ENCODE data around the gene EFNA2.

The EFNA2 gene

DNA sequence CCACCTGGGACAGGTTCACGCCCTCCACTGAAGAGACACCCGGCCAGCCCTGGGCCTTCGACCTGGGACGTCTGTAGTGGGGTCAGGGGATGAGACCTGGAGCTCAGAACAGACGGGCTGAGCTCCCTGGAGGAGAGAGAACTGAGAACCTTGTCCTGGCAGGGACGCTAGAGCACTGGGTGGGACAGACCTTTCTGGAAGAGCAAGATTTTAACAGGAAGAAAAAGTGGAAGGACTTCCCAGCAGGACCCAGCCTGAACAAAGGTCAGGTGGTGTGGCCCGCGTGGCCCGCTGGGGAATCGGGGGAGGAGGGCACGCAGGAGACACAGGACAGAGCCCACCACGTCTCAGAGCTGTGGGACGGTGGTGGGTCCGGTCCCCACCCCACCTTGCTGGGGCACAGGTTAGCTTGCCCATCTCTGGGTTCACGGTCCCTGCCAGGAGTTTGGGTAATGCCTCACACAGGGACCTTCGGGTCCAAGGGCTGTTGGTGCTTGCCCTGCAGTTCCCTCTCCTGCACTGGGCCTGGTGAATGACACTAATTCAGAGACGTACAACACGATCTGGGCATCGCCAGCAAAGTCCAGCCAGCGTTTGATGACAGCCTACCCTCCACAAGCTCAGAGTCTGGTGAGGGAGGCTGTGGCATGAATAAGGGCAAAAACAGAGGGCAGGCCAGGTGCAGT, 1.2 kb upstream of the EFNA2 start:
- DNase-seq (ENCODE audit: low read depth) = no peak

DNA sequence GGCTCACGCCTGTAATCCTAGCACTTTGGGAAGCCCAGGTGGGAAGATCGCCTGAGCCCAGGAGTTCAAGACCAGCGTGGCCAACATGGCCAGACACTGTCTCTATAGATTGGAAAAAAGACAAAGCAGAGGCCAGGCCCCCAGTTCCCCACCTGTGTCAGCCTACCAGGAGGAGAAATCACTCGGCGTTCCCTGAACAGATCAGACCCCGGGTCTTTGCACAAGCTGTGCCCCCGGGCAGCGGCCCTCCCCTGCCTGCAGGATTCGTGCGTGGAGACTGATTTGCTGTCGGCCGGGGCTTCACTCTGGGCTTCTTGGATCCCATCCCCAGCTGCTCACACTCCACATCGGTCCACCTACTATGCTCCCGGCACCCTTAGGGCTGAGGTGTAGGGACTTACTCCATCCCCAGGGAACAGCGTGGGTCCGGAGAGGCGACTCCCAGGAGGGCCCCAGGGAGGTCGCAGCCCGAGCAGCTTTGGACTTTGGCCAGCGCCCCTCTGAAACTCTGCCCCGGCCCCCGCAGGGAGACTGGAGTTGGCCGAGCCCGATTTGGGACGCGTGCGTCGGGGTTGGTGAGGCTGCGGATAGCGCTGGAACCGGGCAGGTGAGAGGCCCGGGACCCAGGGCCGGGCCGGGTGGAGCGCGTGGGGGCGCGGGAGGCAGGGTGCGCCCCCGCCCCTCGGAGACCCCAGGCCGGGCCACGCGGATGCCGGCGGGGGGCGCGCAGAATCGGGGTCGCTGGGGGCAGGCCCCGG, 515 bp upstream of the EFNA2 start:
- no peak for DNase-seq (ENCODE audit: low read depth)

DNA sequence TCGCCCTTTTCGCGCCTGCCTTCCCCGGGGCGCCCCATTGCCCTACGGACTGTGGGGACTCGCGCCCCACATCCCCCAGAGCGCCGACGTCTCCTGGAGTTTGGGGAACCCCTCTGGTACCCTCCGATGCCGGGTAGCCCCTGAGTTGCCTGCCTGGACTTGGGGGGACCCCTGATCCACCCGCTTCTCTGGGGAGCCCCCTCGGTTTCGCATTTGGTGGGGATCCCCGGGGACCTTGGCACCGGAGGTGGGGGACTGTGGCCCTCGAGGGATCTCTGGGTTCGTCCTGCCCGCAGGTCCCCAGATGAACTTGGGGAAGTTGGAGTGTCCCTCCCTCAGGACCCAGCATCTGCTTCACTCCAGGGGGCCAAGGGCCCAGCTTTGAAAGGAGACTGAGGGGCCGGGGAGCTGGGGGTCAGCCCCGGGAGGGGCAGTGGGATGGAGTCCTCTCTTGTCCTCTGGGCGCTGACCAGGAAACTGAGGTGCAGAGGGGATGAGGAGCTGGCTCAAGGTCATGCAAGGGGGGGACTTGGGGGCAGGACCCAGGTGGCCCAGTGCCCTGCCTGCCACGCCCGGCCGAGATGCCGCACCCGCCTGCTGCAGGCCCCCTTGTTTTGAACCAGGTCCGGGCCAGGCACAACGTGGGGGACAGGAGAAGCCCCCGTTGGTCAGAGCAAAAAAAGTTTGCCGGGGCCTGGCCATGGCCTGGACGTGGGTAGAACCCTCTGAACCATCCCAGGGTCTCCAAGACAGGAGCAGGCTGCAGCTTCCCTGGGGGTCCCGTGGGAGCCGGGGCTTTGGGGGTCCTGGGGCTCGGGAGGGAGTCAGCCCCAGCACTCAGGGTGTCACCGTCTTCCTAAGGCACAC, 1.0 kb downstream of the EFNA2 start:
- DNase-seq (ENCODE audit: low read depth) = no peak

DNA sequence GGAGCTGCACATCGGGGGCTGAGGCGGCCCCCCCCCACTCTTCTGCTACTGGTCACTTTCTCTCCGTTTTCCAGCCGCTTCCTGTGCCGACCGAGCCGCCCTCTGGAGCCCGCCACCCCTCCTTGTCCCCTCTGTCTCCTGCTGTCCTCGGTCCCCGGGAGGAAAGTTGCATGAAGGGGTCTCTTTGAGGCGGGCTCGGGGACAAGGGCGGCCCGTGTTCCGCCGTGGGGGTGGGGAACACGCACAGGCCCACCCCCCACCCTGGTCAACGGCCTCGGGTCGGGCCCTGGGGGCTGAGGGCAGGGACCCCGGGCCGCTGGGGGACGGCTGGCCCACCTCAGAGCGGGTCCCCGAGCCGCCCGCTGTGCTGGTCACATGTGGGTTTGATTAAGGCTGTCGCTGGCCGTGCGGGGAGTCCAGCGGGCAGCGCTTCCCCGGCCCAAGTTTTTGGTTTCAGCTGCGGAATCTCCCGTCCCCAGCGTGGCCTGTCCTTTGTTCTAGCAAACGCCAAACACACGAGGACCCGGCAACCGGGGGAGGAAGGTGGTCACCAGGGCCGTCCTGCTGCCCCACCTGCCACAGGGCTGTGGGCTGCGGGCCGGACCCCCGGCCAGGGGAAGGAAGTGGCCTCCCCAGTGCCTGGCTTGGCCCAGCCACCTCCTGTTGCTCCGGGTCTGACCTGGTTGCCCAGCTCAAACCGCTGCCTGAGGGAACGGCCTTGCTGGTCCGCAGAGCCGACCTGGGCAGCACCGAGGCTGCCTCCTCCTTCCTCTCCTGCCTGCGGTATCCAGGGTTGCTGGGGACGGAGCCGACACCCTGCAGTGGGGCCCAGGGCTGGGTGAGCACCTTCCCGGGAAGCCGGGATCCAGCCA, 1.9 kb downstream of the EFNA2 start:
- DNase-seq (ENCODE audit: low read depth) = no peak

DNA sequence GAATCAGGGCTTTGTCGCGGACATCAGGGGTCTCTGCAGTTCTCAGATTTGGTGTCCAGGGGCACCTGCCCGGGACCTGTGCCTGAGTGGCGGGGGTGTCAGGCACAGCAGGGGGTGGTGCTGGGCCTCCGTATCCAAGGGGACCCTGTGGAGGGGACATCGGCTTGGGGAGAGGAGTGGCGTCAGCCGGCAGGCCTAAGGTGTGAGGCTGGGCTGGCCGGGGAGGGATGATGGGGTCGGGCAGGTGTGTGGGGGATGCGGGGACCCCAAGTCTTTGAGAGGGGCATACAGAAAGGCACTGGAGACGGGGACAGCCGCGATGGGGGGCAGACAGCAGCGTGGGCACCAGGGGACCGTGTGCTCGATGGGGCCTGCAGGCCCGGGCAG, 2.5 kb downstream of the EFNA2 start:
- no peak for DNase-seq (ENCODE audit: low read depth)

DNA sequence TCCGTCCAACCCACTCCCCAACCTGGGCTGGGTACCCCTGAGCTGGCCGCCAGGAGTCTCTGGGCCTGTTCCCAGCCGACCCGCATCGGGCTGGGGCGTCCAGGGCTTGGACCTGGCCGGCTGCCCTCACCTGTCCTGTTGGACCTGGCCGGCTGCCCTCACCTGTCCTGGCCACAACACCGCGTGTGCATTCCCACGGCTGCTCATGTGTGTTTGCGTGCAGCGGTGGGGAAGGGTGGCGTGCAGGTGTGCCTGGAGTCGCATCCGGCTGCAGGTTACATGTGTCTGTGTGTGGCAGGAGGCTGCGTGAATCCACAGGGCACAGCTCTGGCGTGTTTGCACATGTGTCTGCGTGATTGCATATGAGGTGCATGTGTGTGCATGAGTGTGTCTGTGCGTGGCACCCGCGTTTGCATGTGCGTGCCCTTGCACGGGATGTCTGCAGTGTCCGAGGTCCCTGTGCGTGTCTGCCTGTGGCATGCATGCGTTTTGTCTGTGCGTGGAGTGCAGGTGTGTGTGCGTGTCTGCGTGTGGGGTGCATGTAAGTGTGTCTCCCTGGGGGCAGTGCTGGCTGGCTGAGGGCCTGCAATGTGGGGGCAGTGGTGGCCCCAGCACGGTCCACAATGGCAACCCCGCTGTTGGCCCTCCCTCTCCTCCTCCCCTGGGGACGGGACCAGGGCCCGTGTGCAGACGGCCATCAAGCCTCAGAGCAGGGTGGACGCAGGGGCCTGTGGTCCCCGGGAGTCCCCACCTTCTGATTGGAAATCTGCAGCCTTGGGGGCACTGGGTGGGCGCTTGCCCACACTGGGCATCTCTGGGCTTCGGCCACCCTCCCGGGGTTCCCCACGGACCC, 3.4 kb downstream of the EFNA2 start:
- DNase-seq (ENCODE audit: low read depth) = no peak

DNA sequence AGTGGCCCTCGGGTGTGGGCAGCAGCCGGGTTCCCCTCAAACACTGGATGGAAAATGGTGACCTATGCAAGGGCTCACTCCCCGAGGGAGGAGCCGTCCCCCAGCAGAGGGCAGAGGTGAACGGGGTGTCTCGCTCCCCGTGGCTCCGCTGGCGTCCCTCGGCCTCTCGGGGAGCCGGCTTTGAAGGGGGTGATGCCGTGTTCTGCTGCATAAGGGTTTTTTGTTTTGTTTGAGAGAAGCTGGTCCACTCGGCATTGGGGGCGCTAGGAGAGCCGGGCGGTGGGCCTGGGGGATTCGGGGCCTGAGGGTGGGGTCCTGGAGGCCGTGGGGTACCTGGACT, 4.0 kb downstream of the EFNA2 start:
- no peak for DNase-seq (ENCODE audit: low read depth)

DNA sequence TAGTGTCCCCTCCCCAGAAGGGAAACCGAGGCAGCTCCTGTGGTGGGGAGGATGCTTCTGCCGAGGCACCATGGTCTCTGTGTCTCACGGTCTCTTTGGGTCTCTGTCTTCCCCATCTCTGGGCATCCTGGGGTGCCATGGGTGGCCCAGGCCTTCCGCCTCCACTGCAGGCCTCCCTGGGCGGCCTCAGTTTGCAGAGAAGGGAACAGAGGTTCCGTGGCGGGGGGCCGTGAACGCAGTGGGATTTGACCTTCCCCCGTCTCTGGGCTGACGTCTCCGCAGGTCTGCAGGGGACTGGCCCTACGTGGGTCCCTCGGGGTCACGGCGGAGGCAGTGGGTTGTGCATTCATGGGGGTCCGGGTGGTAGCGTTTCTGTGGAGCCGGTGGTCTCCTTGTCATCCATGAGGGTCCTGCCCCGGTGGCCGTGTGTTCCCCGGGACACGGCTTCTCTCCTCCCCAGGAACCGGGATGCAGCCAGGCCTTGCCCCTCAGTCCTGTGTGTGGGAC, 4.6 kb downstream of the EFNA2 start:
- DNase-seq (ENCODE audit: low read depth) = no peak

DNA sequence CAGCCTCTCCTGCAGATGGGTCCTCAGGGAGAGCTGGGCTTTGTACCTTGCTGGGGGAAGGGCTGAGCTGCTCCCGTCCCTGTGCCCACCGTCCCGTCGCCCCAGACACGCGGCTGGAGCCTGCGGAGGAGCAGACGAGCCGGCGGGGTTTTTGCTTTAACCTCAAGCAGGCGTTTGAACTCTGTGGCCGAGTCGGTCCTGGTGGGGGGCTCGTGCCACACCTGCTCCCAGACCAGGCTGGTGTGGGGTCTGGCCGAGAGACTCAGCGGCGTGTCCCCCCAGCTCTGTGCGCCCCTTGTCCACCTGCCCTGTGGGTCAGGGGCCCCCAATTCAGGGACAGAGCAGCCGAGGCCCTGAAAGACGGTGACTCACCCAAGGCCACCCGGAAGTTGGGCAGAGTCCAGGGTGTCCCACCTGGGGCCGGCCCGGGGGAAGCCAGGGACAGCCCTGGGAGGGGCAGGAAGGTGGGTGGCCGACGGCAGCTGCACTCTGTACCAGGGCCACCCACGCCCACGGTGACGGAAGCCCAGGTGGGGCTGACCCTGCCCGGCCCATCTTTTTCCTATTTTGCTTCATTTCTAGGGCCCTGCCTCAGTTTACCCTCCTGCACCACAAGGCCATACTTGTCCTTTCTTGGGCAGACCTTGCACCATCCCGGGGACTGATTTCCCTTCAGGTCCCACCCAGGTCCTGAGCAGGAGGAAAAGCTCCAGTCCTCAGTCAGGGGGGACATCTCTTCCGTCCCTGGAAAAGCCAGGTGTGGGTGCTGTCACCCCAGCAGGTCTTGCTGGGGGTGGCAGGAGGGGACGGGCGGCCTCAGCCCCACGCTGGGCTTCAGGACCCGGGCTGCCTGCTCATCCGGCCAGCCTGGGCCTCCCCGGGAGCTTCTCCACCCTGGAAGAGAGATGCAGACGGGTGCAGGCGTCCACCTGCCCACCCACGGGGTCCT, 5.3 kb downstream of the EFNA2 start:
- no peak for DNase-seq (ENCODE audit: low read depth)

DNA sequence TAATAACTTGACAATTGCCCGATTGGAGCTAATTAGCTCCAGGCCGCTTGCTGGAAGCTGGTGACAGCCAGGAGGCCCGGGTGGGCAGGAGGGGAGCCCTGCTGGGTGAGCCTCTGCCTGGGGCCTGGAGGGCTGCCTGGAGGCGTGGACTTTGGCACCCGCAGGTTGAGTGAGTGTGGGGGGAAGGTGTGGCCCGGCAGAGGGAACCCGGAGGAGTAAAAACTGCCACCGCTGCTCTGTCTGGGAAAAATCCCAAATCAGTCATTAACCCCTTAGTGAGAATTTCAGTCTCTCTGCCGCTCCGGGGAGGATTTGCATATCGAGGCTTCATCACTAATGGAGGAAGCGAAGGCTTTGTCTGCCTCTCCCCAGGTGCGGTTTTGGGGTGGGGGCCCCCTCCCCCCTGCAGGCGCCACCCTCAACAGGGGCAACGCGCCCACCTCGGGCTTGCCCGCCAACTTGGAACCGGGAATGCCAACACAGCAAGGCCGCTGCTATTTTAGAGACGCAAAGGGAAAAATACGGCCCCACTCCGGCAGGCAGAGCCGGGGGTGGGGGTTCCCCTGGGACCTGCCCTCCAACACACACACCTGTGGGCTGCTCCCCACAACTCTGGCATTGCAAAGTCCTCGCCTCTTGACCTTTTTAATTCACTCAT, 6.2 kb downstream of the EFNA2 start:
- no peak for DNase-seq (ENCODE audit: low read depth)

DNA sequence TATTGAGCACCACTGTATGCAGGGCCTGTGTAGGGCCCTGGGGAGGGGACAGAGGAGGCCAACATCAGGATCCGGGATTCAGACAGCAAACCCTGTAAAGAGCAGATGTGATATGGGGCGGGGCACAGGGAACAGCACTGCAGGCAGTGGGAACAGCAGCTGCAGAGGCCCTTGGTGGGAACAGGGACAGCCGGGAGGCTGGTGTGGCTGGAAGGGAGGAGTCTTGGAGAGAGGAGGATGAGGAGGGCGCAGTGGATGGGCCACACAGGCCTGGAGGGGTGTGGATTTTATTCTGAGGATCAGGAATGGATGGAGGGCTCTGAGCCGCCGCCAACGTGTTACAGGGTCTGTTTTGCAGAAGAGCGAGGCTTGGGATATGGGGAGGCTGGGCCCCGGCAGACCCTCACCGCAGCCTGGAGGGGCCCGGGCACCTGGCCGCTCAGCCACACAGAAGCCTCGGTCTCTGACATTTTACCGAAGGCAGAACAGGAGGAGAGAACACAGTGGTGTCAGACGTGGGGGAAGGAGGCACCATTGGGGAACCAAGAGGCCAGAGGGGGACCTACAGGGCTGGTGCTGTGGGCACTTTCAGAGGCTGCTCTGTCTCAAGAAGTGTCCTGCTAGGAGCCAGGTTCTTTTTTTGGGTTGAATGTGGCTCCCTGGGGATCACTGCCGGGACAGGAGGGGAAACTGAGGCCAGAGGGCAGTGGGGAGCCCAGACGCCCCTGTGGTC, 6.9 kb downstream of the EFNA2 start:
- no peak for DNase-seq (ENCODE audit: low read depth)

DNA sequence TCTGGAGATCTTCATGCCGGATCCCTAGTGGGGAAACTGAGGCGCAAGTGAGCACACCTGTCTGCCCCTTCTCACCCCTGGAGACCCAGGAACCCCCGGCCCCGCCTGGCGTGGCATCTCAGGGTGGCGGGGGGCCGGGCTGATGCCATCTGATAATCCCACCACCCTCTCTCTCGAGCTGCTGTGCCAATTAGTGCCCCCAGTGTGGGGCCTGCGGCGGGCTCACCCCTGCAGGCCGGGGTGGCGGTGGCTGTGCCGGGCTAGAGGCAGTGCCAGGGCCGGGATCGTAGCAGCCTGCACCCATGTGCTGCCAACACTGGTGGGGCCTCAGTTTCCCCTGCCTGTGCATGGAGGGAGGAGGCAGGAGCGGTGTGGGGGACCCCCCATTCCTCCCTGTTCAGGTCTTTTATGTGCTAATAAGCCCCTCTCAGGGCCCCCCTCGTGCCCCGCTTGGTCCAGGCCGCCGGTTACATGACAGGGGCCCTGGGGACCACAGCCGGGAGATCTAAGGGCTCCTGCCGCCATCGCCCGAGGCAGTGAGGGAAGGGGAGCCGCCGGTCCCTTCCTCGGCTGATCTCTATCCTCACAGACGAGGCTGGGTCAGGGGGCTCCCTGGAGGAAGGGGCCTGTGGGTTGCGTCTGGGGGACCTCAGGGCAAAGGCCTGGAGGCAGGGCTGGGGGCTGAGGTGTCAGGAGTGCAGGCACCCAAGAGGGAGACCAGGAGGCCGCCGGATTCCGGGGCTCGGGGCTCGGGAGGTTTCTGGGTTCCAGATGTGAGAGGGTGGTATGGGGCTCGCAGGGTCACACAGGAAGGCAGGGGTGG, 8.3 kb downstream of the EFNA2 start:
- DNase-seq (ENCODE audit: low read depth) = no peak

DNA sequence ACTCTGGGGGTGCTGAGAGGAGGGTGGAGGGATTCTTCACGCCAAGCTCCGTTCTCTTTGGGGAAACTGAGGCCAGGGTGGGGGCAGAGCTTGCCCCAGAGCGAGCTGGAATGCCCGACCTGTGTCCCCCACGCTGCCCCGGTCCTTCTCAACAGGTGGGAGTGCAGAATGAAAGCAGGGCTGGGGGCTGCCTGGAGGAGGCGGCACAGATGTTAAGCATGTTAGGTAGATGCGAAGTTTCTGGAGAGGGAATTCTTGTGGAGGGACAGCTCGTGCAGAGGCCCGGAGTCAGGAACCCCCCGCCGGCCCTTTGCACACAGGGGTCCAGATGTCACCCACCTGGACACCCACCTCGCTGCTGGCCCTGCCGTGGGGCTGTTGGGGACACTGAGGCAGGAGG, 9.0 kb downstream of the EFNA2 start:
- DNase-seq (ENCODE audit: low read depth) = no peak

DNA sequence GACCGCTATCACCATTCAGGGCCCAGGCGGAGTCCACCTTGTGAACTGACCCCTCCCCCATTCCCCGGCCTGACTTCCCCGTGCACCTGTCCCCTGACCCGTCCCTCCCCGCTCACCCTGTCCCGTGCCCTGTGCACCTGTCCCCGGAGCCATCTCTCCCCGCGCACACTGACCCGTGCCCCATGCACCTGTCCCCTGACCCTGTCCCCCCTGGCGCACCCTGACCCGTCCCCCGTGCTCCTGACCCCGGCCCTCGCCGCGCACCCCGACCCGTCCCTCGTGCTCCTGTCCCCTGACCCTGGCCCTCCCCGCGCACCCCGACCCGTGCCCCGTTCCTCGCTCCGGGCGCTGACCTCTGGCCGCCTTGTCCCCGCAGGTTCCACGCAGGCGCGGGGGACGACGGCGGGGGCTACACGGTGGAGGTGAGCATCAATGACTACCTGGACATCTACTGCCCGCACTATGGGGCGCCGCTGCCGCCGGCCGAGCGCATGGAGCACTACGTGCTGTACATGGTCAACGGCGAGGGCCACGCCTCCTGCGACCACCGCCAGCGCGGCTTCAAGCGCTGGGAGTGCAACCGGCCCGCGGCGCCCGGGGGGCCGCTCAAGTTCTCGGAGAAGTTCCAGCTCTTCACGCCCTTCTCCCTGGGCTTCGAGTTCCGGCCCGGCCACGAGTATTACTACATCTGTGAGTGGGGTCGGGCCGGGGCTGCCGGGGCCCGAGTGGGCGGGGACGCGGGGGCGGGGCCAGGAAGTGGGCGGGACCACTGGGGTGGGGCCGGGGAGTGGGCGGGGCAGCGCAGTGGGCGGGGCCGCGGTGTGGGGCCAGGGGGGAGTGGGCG, 9.7 kb downstream of the EFNA2 start:
- no peak for DNase-seq (ENCODE audit: low read depth)

DNA sequence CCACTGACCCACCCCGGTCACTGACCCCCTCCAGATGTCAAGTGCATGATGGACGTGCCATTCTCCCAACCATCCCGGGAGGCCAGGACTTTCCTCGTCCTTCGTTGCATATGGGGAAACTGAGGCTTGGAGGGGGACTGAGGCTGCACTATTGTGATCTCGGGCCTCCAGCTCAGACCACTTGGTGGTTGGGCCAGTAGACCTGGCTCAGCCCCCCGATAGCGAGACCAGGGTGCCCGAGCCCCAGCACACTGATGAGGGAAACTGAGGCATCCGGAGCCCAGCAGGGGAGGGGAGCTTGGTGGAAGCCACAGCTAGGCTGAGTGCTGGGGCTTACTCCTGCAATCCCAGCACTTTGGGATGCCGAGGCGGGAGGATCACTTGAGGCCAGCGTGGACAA, 10.4 kb downstream of the EFNA2 start:
- no peak for DNase-seq (ENCODE audit: low read depth)

DNA sequence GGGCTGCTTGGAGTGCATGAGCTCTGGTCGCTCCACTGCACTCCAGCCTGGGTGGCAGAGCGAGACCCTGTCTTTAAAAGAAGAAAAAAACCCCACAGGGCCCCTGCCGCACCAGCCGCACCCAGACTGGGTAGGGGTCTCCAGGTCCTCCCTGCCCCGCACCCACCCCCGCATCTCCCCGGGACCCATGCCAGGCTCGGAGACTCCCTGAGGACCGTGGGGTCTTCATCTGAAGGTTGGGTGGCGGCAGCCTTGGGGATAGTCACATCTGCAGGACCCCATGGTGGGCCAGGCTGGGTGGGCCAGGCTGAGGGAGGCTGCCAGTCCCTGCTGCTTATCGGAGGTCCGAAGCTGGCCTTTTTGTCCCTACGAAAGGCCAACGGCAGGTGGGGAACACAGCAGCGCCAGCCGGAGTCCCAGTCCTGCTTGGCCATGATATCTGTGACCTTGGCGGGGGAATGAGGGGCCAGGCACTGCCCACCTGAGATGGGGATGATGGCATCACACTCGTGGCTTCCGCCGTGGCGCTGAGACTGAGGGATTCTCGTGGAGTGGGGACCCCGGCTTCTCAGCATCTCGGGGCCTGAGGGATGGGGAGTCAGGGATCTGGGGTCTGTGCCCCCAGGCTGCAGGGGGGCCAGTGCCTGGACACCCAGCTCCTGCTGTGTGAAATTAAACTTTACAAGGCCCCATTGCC, 11.1 kb downstream of the EFNA2 start:
- no peak for DNase-seq (ENCODE audit: low read depth)

Measured in stimulated activated CD8-positive, alpha-beta memory T cell treated with anti-CD3 and anti-CD28 coated beads, Interleukin-4, amount 100 ng/mL, for 24 hours (primary cell).